DND-41 (cell line): ENCODE measurements around the gene GRM7.

Experiments
- EZH2 ChIP-seq: IDR thresholded peaks from 3 replicates; pipeline ENCODE4 v1.6.1; 2012; ENCODE audit warnings: borderline replicate concordance, low read depth, mild to moderate bottlenecking, moderate library complexity, low read length, inconsistent platforms; ENCODE audit not compliant: severe bottlenecking
- TF ChIP-seq, protein P1 (sequence below): IDR thresholded peaks from 2 replicates; pipeline ENCODE4 v1.5.1; 2012; ENCODE audit warnings: borderline replicate concordance, low read length, moderate library complexity, mild to moderate bottlenecking; ENCODE audit not compliant: poor library complexity, severe bottlenecking; ENCODE audit errors: extremely low read depth

DNA sequence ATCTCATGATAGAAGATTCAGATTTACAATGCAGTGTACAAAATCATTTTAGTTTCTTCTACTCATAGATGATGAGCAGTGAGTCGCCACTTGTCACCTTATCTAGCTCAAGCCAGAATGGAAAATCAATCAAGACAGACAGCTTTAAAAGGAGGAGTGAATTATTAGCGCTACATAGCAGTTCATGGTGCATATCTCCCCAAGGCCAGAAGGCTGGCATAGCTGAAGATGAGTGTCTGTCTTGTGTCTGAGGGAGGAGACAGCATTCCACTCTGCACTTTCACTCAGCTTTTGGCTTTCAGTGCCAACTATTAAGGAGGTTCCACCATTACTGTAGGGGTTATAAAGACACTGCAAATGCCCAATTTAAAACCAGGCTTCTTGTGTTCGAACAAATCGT lies 836.6 kb downstream of the GRM7 start:
- TF ChIP-seq, protein P1, sequence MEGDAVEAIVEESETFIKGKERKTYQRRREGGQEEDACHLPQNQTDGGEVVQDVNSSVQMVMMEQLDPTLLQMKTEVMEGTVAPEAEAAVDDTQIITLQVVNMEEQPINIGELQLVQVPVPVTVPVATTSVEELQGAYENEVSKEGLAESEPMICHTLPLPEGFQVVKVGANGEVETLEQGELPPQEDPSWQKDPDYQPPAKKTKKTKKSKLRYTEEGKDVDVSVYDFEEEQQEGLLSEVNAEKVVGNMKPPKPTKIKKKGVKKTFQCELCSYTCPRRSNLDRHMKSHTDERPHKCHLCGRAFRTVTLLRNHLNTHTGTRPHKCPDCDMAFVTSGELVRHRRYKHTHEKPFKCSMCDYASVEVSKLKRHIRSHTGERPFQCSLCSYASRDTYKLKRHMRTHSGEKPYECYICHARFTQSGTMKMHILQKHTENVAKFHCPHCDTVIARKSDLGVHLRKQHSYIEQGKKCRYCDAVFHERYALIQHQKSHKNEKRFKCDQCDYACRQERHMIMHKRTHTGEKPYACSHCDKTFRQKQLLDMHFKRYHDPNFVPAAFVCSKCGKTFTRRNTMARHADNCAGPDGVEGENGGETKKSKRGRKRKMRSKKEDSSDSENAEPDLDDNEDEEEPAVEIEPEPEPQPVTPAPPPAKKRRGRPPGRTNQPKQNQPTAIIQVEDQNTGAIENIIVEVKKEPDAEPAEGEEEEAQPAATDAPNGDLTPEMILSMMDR: no peak
- TF ChIP-seq EZH2: no peak
